Mesenchymal stem cell (in vitro differentiated cells and primary cell): ENCODE data around the gene SLC30A10.
A peak's percentile ranks its signal among the peaks of the same experiment; 100 is the strongest.

ENCODE experiments used
- DNase-seq: peaks from one replicate; pipeline ENCODE4 v3.0.0-alpha.2; 2013
- H2AFZ ChIP-seq: one replicate; pipeline ENCODE4 v1.6.1; 2013; ENCODE audit warnings: low read depth, mild to moderate bottlenecking, control low read depth, inconsistent platforms, low read length, moderate library complexity
- H2AK5ac ChIP-seq: 2 replicates; pipeline ENCODE4 v1.6.1; 2013; ENCODE audit warnings: low read length, moderate library complexity, mild to moderate bottlenecking, inconsistent platforms; ENCODE audit not compliant: severe bottlenecking
- H2BK120ac ChIP-seq: one replicate; pipeline ENCODE4 v1.6.1; 2013; ENCODE audit warnings: low read depth, mild to moderate bottlenecking, inconsistent platforms, low read length, moderate library complexity
- H2BK12ac ChIP-seq, 2 experiments: one replicate each; pipeline ENCODE4 v1.6.1; 2013; ENCODE audit warnings: inconsistent platforms in 2 of 2, low read length in 2 of 2, mild to moderate bottlenecking in 2 of 2, moderate library complexity in 2 of 2, control low read depth in 1 of 2
- H2BK15ac ChIP-seq: one replicate; pipeline ENCODE4 v1.6.1; 2013; ENCODE audit warnings: mild to moderate bottlenecking, low read depth, inconsistent platforms; ENCODE audit not compliant: poor library complexity, severe bottlenecking
- H2BK5ac ChIP-seq: 2 replicates; pipeline ENCODE4 v1.6.1; 2013; ENCODE audit warnings: low read depth, mild to moderate bottlenecking, low read length, control low read depth, inconsistent platforms; ENCODE audit not compliant: poor library complexity, severe bottlenecking
- H3K14ac ChIP-seq, 2 experiments: one replicate each; pipeline ENCODE4 v1.6.1; 2013; ENCODE audit warnings: inconsistent platforms in 2 of 2, low read length in 2 of 2, control low read depth in 1 of 2, mild to moderate bottlenecking in 1 of 2, moderate library complexity in 1 of 2
- H3K18ac ChIP-seq, 2 experiments: one replicate each; pipeline ENCODE4 v1.6.1; 2013; ENCODE audit warnings: inconsistent platforms in 2 of 2, low read length in 2 of 2, control low read depth in 1 of 2, low read depth in 1 of 2, mild to moderate bottlenecking in 1 of 2
- H3K23ac ChIP-seq, 2 experiments: one replicate each; pipeline ENCODE4 v1.6.1; 2013; ENCODE audit warnings: inconsistent platforms in 2 of 2, low read length in 2 of 2, mild to moderate bottlenecking in 2 of 2, moderate library complexity in 2 of 2, control low read depth in 1 of 2
- H3K27ac ChIP-seq: 2 replicates; pipeline ENCODE4 v1.5.1; 2013; ENCODE audit warnings: mild to moderate bottlenecking, moderate library complexity, low read length, control low read depth, inconsistent platforms; ENCODE audit not compliant: poor library complexity, severe bottlenecking
- H3K27me3 ChIP-seq, 2 experiments: 2 replicates each; pipeline versions ENCODE4 v1.6.1 to v1.7.0; 2013; ENCODE audit warnings: low read length in 2 of 2, mild to moderate bottlenecking in 2 of 2, moderate library complexity in 2 of 2, control low read depth in 1 of 2, inconsistent platforms in 1 of 2; ENCODE audit not compliant: control insufficient read depth in 1 of 2, insufficient read depth in 1 of 2
- H3K36me3 ChIP-seq, 2 experiments: 2 replicates each; pipeline versions ENCODE4 v1.6.1 to v1.7.0; 2013; ENCODE audit warnings: low read length in 2 of 2, control low read depth in 1 of 2, inconsistent platforms in 1 of 2, low read depth in 1 of 2, mild to moderate bottlenecking in 1 of 2; ENCODE audit not compliant: insufficient read depth in 2 of 2, control insufficient read depth in 1 of 2
- H3K4ac ChIP-seq, 2 experiments: one replicate each; pipeline ENCODE4 v1.6.1; 2013; ENCODE audit warnings: inconsistent platforms in 2 of 2, low read length in 2 of 2, mild to moderate bottlenecking in 2 of 2, moderate library complexity in 2 of 2, control low read depth in 1 of 2, low read depth in 1 of 2
- H3K4me1 ChIP-seq: 2 replicates; pipeline ENCODE4 v1.6.1; 2013; ENCODE audit warnings: low read depth, low read length, control low read depth; ENCODE audit not compliant: control insufficient read depth, insufficient read depth
- H3K4me2 ChIP-seq: 2 replicates; pipeline ENCODE4 v1.6.1; 2013; ENCODE audit warnings: low read length, mild to moderate bottlenecking, inconsistent platforms; ENCODE audit not compliant: poor library complexity, severe bottlenecking
- H3K4me3 ChIP-seq, 2 experiments: 2 replicates each; pipeline versions ENCODE4 v1.5.1 to v1.7.0; 2013; ENCODE audit warnings: low read length in 2 of 2, mild to moderate bottlenecking in 2 of 2, control low read depth in 1 of 2, low read depth in 1 of 2; ENCODE audit not compliant: insufficient read depth in 1 of 2
- H3K79me1 ChIP-seq: replicated peaks from 2 replicates; pipeline ENCODE4 v1.6.1; 2013; ENCODE audit warnings: mild to moderate bottlenecking, control low read depth, low read length, inconsistent platforms; ENCODE audit not compliant: poor library complexity, severe bottlenecking
- H3K9ac ChIP-seq: 2 replicates; pipeline ENCODE4 v1.7.0; 2013; ENCODE audit warnings: mild to moderate bottlenecking, low read length, moderate library complexity
- H3K9me3 ChIP-seq: 2 replicates; pipeline ENCODE4 v1.7.0; 2013; ENCODE audit warnings: mild to moderate bottlenecking, low read length; ENCODE audit not compliant: control insufficient read depth
- H4K8ac ChIP-seq: one replicate; pipeline ENCODE4 v1.6.1; 2013; ENCODE audit warnings: inconsistent platforms, mild to moderate bottlenecking, low read length, moderate library complexity
- H4K91ac ChIP-seq: one replicate; pipeline ENCODE4 v1.6.1; 2013; ENCODE audit warnings: mild to moderate bottlenecking, low read length, inconsistent platforms
- WGBS: methylation state at CpG from one replicate; pipeline ENCODE4 v1.1.7; 2013; ENCODE audit warnings: mixed read lengths; 5-methylcytosine and 5-hydroxymethylcytosine counted together

The SLC30A10 gene

DNA sequence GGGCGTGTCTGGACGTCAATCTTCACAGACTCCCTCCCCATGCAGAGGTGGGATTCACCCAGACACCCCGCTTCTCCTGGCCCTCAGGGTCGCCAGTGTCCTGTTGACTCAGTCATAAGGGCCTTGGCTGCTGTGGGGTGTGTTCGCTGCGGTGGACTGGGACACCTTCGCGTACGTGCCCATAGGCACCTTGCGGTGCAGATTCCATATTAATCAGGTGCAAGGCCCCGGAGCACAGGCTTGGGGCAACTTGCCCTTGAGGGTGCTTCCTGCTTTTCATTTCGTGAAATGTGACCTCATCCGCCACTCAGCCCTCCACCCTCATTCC, 398 bp upstream of the SLC30A10 start:
- Histone ChIP-seq H3K18ac (no peak overlapping the region), H2BK120ac (no peak overlapping the region), H3K36me3 (no peaks in the 10 kb centered on the region), H3K9ac (no peak overlapping the region), H3K4me1 (peaks cover 13% of the 10 kb centered on the region), H2BK12ac (no peak overlapping the region), H4K91ac (no peak overlapping the region), H3K27me3 (peaks cover 11 to 64% of the 10 kb centered on the region in 2 experiments), H3K79me1 (no peaks in the 10 kb centered on the region), H3K9me3 (no peaks in the 10 kb centered on the region), H2BK15ac (no peak overlapping the region), H2BK5ac (no peak overlapping the region), H2AFZ (no peak overlapping the region), H3K23ac (no peak overlapping the region), H3K4me2 (peak overlapping the region; percentile 96), H3K4me3 (no peak overlapping the region), H4K8ac (no peak overlapping the region), H3K14ac (no peak overlapping the region), H3K27ac (no peak overlapping the region), H2AK5ac (no peak overlapping the region), H3K4ac (no peak overlapping the region)
- DNase-seq: no peak
- whole genome bisulfite sequencing: 51% methylated on average over 13 of the region's 13 CpGs

DNA sequence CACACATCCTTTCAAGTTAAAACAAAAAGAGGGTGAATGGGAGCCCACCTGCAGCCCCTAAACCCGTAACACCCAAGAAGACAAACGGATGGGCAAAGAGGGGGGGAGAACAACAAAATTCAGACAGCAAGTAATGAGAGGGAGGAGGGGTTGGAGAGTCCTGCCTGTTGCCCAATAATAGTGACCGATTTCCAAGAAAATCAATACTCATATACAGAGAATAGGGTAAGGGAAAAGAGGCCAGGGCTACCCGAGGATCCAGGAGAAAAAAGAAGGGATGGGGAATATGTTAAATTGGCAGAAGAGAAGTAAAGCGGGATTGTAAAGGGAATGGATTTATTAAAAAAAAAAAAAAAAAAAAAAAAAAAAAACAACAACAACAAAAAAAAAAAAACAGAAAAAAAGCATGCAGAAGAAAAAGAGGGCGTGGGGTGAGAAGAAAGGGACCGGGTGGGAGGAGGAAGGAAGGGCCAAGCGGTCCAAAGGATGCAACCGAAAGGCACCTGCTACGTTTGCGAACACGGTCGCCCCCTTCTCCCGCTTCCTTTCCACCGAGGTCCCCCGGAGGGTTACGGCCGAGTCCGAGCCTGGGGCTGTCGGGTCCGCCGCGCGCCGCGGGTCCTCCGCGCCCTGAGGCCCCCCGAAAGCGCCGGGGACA, 930 bp downstream of the SLC30A10 start:
- Histone ChIP-seq H3K9ac (no peak overlapping the region), H3K4me1 (peaks cover 13% of the 10 kb centered on the region), H3K79me1 (no peaks in the 10 kb centered on the region), H2AK5ac (no peak overlapping the region), H3K18ac (no peak overlapping the region), H3K14ac (no peak overlapping the region), H3K27ac (no peak overlapping the region), H2BK12ac (no peak overlapping the region), H3K23ac (no peak overlapping the region), H3K9me3 (no peaks in the 10 kb centered on the region), H3K36me3 (no peaks in the 10 kb centered on the region), H3K4me3 (peak overlapping the region; percentile 39 to 71), H3K27me3 (peaks cover 18 to 70% of the 10 kb centered on the region in 2 experiments), H4K91ac (no peak overlapping the region), H2BK120ac (no peak overlapping the region), H2AFZ (peak overlapping the region; percentile 97), H2BK5ac (no peak overlapping the region), H3K4me2 (peak overlapping the region; percentile 96), H2BK15ac (no peak overlapping the region), H3K4ac (no peak overlapping the region), H4K8ac (no peak overlapping the region)
- DNase-seq: no peak
- 12% methylated on average over 28 of the region's 31 CpGs for WGBS

DNA sequence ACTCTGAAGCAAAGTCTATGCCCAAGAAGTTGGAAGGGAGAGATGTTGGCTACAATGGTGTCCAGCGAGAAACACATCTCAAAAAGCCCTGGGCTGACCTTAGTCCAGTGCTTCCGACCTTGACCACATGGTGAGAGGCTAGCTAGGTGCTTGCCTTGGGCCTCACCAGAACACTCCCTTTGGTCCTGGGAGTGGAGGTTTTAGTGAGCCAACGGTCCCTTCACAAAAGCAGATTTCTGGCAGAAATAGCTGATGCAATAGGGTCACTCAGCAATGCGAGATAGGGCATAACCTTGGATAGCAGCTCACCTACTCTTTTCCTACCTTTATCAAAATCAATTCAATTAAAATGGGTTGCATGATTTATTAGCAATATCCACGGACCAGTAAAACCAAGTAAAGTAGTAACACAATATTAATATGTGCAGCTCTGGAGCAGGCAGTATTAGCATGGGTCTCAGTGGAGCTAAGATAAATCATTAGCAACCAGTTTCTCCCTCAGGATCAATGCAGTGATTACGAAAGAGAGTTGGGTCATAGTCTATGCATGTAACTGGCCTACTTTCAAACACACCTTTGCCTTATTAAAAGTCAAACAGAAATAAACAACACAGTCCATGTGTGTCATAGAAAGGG, 1.9 kb downstream of the SLC30A10 start:
- Histone ChIP-seq H2BK12ac (no peak overlapping the region), H3K18ac (no peak overlapping the region), H2AFZ (no peak overlapping the region), H2BK15ac (no peak overlapping the region), H2BK5ac (no peak overlapping the region), H3K27ac (no peak overlapping the region), H2AK5ac (no peak overlapping the region), H3K23ac (no peak overlapping the region), H3K9ac (no peak overlapping the region), H3K79me1 (no peaks in the 10 kb centered on the region), H2BK120ac (no peak overlapping the region), H3K4ac (no peak overlapping the region), H3K9me3 (no peaks in the 10 kb centered on the region), H3K4me2 (no peak overlapping the region), H4K91ac (no peak overlapping the region), H3K4me3 (no peak overlapping the region), H3K36me3 (no peaks in the 10 kb centered on the region), H3K14ac (no peak overlapping the region), H3K4me1 (peaks cover 13% of the 10 kb centered on the region), H3K27me3 (peaks cover 18 to 71% of the 10 kb centered on the region in 2 experiments), H4K8ac (no peak overlapping the region)
- DNase-seq: no peak
- WGBS: 95% methylated on average over 5 of the region's 6 CpGs

DNA sequence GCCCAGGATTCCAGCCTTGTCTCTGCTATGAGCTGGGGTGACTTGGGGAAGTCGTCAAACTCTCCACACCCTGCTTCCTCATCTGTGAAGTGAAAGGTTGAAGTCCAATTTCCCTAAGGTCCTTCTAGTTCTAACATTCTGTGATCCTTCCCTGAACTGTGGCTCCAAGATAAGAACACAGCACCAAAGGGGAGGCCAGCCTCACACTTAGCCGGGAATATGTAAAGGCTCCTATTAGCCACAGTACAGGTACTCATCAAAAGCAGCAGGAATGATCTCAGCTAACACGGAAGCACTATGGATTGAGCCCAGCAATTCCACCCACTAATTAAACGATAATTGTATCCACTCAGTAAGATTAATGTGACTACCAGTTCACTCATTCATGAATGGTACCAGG, 4.0 kb downstream of the SLC30A10 start:
- Histone ChIP-seq H3K79me1 (no peaks in the 10 kb centered on the region), H3K4me1 (peaks cover 13% of the 10 kb centered on the region), H2AFZ (no peak overlapping the region), H3K4me2 (no peak overlapping the region), H3K9ac (no peak overlapping the region), H4K8ac (no peak overlapping the region), H4K91ac (no peak overlapping the region), H3K27ac (no peak overlapping the region), H2AK5ac (no peak overlapping the region), H3K14ac (no peak overlapping the region), H2BK120ac (no peak overlapping the region), H3K4me3 (no peak overlapping the region), H2BK15ac (no peak overlapping the region), H2BK5ac (no peak overlapping the region), H3K18ac (no peak overlapping the region), H3K4ac (no peak overlapping the region), H3K36me3 (no peaks in the 10 kb centered on the region), H3K9me3 (no peaks in the 10 kb centered on the region), H2BK12ac (no peak overlapping the region), H3K27me3 (peaks cover 18 to 54% of the 10 kb centered on the region in 2 experiments), H3K23ac (no peak overlapping the region)
- DNase-seq: no peak
- WGBS: 95% methylated on average over 4 of the region's 4 CpGs
